Measurements from ENCODE around the gene FMC1.

Gene FMC1, protein sequence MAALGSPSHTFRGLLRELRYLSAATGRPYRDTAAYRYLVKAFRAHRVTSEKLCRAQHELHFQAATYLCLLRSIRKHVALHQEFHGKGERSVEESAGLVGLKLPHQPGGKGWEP

GRCh38 chr7:139341058-139341775, at the start of gene FMC1:
Gene FMC1, plus strand, starts transcription at chr7:139341337. Its CDS starts 48 bp downstream, at chr7:139341385.
- TF ChIP-seq, protein P1, sequence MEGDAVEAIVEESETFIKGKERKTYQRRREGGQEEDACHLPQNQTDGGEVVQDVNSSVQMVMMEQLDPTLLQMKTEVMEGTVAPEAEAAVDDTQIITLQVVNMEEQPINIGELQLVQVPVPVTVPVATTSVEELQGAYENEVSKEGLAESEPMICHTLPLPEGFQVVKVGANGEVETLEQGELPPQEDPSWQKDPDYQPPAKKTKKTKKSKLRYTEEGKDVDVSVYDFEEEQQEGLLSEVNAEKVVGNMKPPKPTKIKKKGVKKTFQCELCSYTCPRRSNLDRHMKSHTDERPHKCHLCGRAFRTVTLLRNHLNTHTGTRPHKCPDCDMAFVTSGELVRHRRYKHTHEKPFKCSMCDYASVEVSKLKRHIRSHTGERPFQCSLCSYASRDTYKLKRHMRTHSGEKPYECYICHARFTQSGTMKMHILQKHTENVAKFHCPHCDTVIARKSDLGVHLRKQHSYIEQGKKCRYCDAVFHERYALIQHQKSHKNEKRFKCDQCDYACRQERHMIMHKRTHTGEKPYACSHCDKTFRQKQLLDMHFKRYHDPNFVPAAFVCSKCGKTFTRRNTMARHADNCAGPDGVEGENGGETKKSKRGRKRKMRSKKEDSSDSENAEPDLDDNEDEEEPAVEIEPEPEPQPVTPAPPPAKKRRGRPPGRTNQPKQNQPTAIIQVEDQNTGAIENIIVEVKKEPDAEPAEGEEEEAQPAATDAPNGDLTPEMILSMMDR (IDR thresholded peaks at IDR 0.05; ENCODE audit: low read depth, low read length, missing control alignments): peak; percentile 18
- peak; percentile 89 for DNase-seq (ENCODE audit: low read depth)
- peak within 1 kb of the TSS; percentile 90 for H3K4me3 ChIP-seq (ENCODE audit: low read depth, low read length)

GRCh38 chr7:139292821-139293220, 48.3 kb upstream of the FMC1 start:
- DNase-seq (ENCODE audit: low read depth): no peak
- TF ChIP-seq, protein P1 (IDR thresholded peaks at IDR 0.05; ENCODE audit: low read depth, low read length, missing control alignments): no peak
- H3K4me3 ChIP-seq (ENCODE audit: low read depth, low read length): no peak overlapping the region

- no peak overlapping the region for H3K4me3 ChIP-seq (ENCODE audit: low read depth, low read length)
- no peak for DNase-seq (ENCODE audit: low read depth)
- TF ChIP-seq, protein P1 (IDR thresholded peaks at IDR 0.05; ENCODE audit: low read depth, low read length, missing control alignments): no peak
These were observed 47.6 kb upstream of the FMC1 start for GRCh38 chr7:139293534-139293933.

DNA sequence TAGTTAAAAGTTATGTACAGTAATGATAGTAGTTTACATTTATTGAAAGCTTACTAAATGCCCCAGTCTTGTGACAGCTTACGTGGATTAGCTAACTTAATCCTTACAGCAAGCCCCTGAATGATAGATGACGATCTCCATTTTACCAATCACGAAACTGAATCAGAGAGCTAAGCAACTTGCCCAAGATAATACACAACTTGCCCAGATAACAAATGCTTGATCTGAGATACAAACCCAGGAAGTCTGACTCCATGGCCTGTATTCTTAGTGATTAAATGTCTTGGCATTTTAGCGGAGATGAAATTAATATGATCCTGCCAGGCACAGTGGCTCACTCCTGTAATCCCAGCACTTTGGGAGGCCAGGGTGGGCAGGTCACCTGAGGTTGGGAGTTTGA, 46.9 kb upstream of the FMC1 start:
- H3K4me3 ChIP-seq (ENCODE audit: low read depth, low read length): no peak overlapping the region
- no peak for DNase-seq (ENCODE audit: low read depth)
- TF ChIP-seq, protein P1 (IDR thresholded peaks at IDR 0.05; ENCODE audit: low read depth, low read length, missing control alignments): no peak

GRCh38 chr7:139294951-139295575, 46.1 kb upstream of the FMC1 start:
- H3K4me3 ChIP-seq (ENCODE audit: low read depth, low read length): no peak overlapping the region
- TF ChIP-seq, protein P1 (IDR thresholded peaks at IDR 0.05; ENCODE audit: low read depth, low read length, missing control alignments): no peak
- DNase-seq (ENCODE audit: low read depth): no peak

GRCh38 chr7:139297795-139298194, 43.3 kb upstream of the FMC1 start:
- TF ChIP-seq, protein P1 (IDR thresholded peaks at IDR 0.05; ENCODE audit: low read depth, low read length, missing control alignments): no peak
- no peak for DNase-seq (ENCODE audit: low read depth)
- H3K4me3 ChIP-seq (ENCODE audit: low read depth, low read length): no peak overlapping the region

All from GM12864 (cell line).